GM23338 (cell line): Measurements from ENCODE around the gene SGSH. TPM values are rescaled to one million over a fixed set of nuclear protein-coding genes. Genes with fewer than 3 reads are reported as not detected.

Experiments
- ATAC-seq: fragments of 200-7000 bp; cut with Tn5 transposase; 3 replicates; pipeline ENCODE4 v1.9.1; 2020
- DNase-seq: peaks from one replicate; pipeline ENCODE4 v3.0.0-alpha.2; 2015; ENCODE audit warnings: low spot score
- H2AFZ ChIP-seq: fragments of 200-600 bp; sonication (generic); 2 replicates; pipeline ENCODE4 v1.8.0; 2016; ENCODE audit warnings: antibody characterized with exemption, mild to moderate bottlenecking, moderate library complexity
- H3F3A ChIP-seq: fragments of 200-600 bp; sonication (generic); replicated peaks from 2 replicates; pipeline ENCODE4 v1.8.0; 2017; ENCODE audit warnings: antibody characterized with exemption, mixed run types, low read depth
- H3K27ac ChIP-seq: fragments of 200-600 bp; sonication (generic); 2 replicates; pipeline ENCODE4 v1.6.1; 2016; ENCODE audit warnings: low read depth
- H3K27me3 ChIP-seq: fragments of 200-600 bp; sonication (generic); 2 replicates; pipeline ENCODE4 v1.8.0; 2016; ENCODE audit warnings: mild to moderate bottlenecking, mixed run types, moderate library complexity; ENCODE audit not compliant: insufficient read depth
- H3K36me3 ChIP-seq: fragments of 200-600 bp; sonication (generic); 2 replicates; pipeline ENCODE4 v1.8.0; 2016; ENCODE audit warnings: mild to moderate bottlenecking; ENCODE audit not compliant: insufficient read depth
- H3K4me1 ChIP-seq: fragments of 200-600 bp; sonication (generic); 2 replicates; pipeline ENCODE4 v1.8.0; 2016; ENCODE audit warnings: mild to moderate bottlenecking, moderate library complexity; ENCODE audit not compliant: insufficient read depth
- H3K4me2 ChIP-seq: fragments of 200-600 bp; sonication (generic); 2 replicates; pipeline ENCODE4 v1.7.1; 2017; ENCODE audit warnings: mixed run types
- H3K4me3 ChIP-seq: fragments of 200-600 bp; sonication (generic); 2 replicates; pipeline ENCODE4 v1.6.1; 2016; ENCODE audit warnings: mixed run types
- H3K79me2 ChIP-seq: fragments of 200-600 bp; sonication (generic); replicated peaks from 2 replicates; pipeline ENCODE4 v1.8.0; 2017; ENCODE audit warnings: mild to moderate bottlenecking; ENCODE audit not compliant: insufficient read depth
- H3K9me2 ChIP-seq: fragments of 200-600 bp; sonication (generic); 2 replicates; pipeline ENCODE4 v1.8.0; 2017; ENCODE audit not compliant: insufficient read depth
- H4K20me1 ChIP-seq: fragments of 200-600 bp; sonication (generic); replicated peaks from 2 replicates; pipeline ENCODE4 v1.8.0; 2017; ENCODE audit warnings: mild to moderate bottlenecking; ENCODE audit not compliant: insufficient read depth
- H3K27ac Mint-ChIP-seq: 2 replicates; pipeline ENCODE4 v1.8.0; 2020; ENCODE audit warnings: inconsistent platforms, mild to moderate bottlenecking, moderate library complexity, mixed read lengths
- H3K27me3 Mint-ChIP-seq: 3 replicates; pipeline ENCODE4 v1.8.0; 2022; ENCODE audit warnings: low read depth, mild to moderate bottlenecking, moderate library complexity, mixed read lengths, inconsistent platforms; ENCODE audit not compliant: insufficient read depth, poor library complexity
- H3K36me3 Mint-ChIP-seq: 3 replicates; pipeline ENCODE4 v1.8.0; 2021; ENCODE audit warnings: low read depth, mild to moderate bottlenecking, inconsistent platforms, moderate library complexity, mixed read lengths
- H3K4me1 Mint-ChIP-seq: 3 replicates; pipeline ENCODE4 v1.8.0; 2020; ENCODE audit warnings: mild to moderate bottlenecking, inconsistent platforms, mixed read lengths
- H3K4me3 Mint-ChIP-seq: 3 replicates; pipeline ENCODE4 v1.8.0; 2021; ENCODE audit warnings: moderate library complexity, mild to moderate bottlenecking, inconsistent platforms, mixed read lengths
- H3K9me3 Mint-ChIP-seq: 3 replicates; pipeline ENCODE4 v1.8.0; 2020; ENCODE audit warnings: moderate library complexity, mild to moderate bottlenecking, inconsistent platforms, mixed read lengths
- CREB1 ChIP-seq: fragments of 250-450 bp; sonication (Bioruptor Pico); IDR thresholded peaks from 2 replicates; pipeline ENCODE4 v1.5.0; 2020; ENCODE audit warnings: low read depth, mild to moderate bottlenecking, moderate library complexity
- EZH2 ChIP-seq: fragments of 200-600 bp; sonication (generic); IDR thresholded peaks from one replicate; pipeline ENCODE4 v1.8.0; 2017; ENCODE audit warnings: antibody characterized with exemption, mild to moderate bottlenecking, low read depth; ENCODE audit not compliant: unreplicated experiment
- EZH2phosphoT487 ChIP-seq: fragments of 200-600 bp; sonication (generic); IDR thresholded peaks from one replicate; pipeline ENCODE4 v1.8.1; 2018; ENCODE audit warnings: antibody characterized with exemption; ENCODE audit not compliant: unreplicated experiment
- JUNB ChIP-seq: IDR thresholded peaks from one replicate; pipeline ENCODE4 v1.6.1; 2016; ENCODE audit warnings: antibody characterized with exemption; ENCODE audit not compliant: unreplicated experiment
- NANOG ChIP-seq: IDR thresholded peaks from 2 replicates; pipeline ENCODE4 v1.6.1; 2016; ENCODE audit warnings: antibody characterized with exemption, borderline replicate concordance
- POLR2AphosphoS5 ChIP-seq: IDR thresholded peaks from 2 replicates; pipeline ENCODE4 v1.6.1; 2016; ENCODE audit warnings: antibody characterized with exemption, low read depth
- STAT1 ChIP-seq: IDR thresholded peaks from one replicate; pipeline ENCODE4 v1.6.1; 2016; ENCODE audit warnings: antibody characterized with exemption; ENCODE audit not compliant: unreplicated experiment
- ZNF114 ChIP-seq: fragments of 250-450 bp; sonication (Bioruptor Pico); IDR thresholded peaks from 2 replicates; pipeline ENCODE4 v1.5.0; 2020; ENCODE audit warnings: mild to moderate bottlenecking, moderate library complexity
- ZNF331 ChIP-seq: fragments of 250-450 bp; sonication (Bioruptor Pico); IDR thresholded peaks from 2 replicates; pipeline ENCODE4 v1.5.0; 2020; ENCODE audit warnings: low read depth, mild to moderate bottlenecking, moderate library complexity
- polyA plus RNA-seq: library from polyadenylated mRNA; unstranded; fragments of >200 nt; fragmentation: Nextera tagmentation; extraction: Ambion mirVana; gene quantifications from 2 replicates; pipeline ENCODE4 v1.2.1, GENCODE V29; 2016
- total RNA-seq: library from RNA; depleted of rRNA; stranded (reverse); fragments of >200 nt; shearing (Covaris generic); gene quantifications from 2 replicates; pipeline ENCODE4 v1.2.3, GENCODE V29; 2014
- TF ChIP-seq, protein P1 (sequence below): IDR thresholded peaks from 2 replicates; pipeline ENCODE4 v1.6.1; 2016; ENCODE audit warnings: antibody characterized with exemption
- TF ChIP-seq, protein P2 (sequence below): IDR thresholded peaks from one replicate; pipeline ENCODE4 v1.6.1; 2018; ENCODE audit warnings: antibody characterized with exemption; ENCODE audit not compliant: unreplicated experiment
- TF ChIP-seq, protein P3 (sequence below): fragments of 250-450 bp; sonication (Bioruptor Pico); IDR thresholded peaks from 2 replicates; pipeline ENCODE4 v1.5.0; 2020; ENCODE audit warnings: mild to moderate bottlenecking, moderate library complexity
- TF ChIP-seq, protein P4 (sequence below), 2 experiments: fragments of 200-600 bp in 1 of 2; sonication (generic) in 1 of 2; conservative IDR thresholded peaks; 2 replicates each; pipeline versions ENCODE4 v1.5.1 to v1.6.1; 2016 to 2017; ENCODE audit warnings: antibody characterized with exemption in 2 of 2, low read depth in 2 of 2, mild to moderate bottlenecking in 2 of 2, moderate library complexity in 1 of 2

The SGSH gene
- total and polyA plus RNA-seq, 2 experiments from 2014 or later, result 9.6 to 17.5 TPM

DNA sequence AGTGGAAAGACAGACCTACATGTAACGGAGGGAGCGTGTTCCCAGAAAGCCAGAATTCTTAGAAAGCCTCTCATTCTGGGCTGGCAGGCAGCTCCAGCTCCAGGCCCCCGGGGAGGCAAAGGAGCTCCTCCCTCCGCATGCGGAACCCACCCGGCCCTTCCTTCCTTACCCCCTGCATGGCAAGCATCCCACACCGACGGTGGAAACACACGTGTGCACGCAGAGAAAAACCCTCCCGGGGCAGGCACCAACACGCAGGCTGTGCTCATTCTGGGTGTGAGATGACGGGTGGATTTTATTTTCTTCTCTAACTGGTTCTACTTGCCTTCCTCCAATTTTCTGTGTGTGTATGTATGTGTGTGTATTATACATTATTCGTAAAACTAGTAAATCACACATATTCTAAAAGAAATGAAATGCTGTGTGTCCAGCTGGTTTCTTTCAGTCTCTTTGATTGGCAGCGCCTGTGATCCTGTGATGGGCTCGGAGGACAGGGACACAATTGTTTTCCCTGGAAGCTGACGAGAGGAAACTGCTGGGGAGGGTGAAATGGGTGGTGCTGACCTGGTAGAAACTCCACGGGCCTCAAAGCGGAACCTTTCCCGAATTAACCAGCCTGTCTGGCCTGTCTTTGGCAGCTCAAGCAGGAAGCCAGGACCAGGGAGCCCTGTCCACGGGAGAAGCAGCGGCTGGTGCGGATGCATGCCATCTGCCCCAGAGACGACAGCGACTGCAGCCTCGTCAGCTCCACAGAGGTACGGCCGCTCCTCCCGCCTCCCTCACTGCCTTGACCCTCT lies 28.1 kb downstream of the SGSH start:
- Histone ChIP-seq H3K27ac (no peak overlapping the region), H3K9me2 (no peaks in the 10 kb centered on the region), H4K20me1 (no peaks in the 10 kb centered on the region), H3K4me3 (no peak overlapping the region), H2AFZ (no peak overlapping the region), H3K79me2 (no peaks in the 10 kb centered on the region), H3K4me1 (no peaks in the 10 kb centered on the region), H3K4me2 (no peak overlapping the region), H3F3A (0 out of 2 replicates have a peak, but pooled peaks cover 3% of the 10 kb centered on the region), H3K27me3 (no peaks in the 10 kb centered on the region), H3K36me3 (no peaks in the 10 kb centered on the region)
- DNase-seq (no peak), ATAC-seq (no peak)
- no peak overlapping the region for H3K27ac Mint-ChIP-seq
- TF ChIP-seq NANOG, result no peak
- no peak for TF ChIP-seq ZNF114 (CRISPR knock-in tag)
- TF ChIP-seq, protein P1, sequence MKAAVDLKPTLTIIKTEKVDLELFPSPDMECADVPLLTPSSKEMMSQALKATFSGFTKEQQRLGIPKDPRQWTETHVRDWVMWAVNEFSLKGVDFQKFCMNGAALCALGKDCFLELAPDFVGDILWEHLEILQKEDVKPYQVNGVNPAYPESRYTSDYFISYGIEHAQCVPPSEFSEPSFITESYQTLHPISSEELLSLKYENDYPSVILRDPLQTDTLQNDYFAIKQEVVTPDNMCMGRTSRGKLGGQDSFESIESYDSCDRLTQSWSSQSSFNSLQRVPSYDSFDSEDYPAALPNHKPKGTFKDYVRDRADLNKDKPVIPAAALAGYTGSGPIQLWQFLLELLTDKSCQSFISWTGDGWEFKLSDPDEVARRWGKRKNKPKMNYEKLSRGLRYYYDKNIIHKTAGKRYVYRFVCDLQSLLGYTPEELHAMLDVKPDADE, result no peak
- TF ChIP-seq, protein P2, sequence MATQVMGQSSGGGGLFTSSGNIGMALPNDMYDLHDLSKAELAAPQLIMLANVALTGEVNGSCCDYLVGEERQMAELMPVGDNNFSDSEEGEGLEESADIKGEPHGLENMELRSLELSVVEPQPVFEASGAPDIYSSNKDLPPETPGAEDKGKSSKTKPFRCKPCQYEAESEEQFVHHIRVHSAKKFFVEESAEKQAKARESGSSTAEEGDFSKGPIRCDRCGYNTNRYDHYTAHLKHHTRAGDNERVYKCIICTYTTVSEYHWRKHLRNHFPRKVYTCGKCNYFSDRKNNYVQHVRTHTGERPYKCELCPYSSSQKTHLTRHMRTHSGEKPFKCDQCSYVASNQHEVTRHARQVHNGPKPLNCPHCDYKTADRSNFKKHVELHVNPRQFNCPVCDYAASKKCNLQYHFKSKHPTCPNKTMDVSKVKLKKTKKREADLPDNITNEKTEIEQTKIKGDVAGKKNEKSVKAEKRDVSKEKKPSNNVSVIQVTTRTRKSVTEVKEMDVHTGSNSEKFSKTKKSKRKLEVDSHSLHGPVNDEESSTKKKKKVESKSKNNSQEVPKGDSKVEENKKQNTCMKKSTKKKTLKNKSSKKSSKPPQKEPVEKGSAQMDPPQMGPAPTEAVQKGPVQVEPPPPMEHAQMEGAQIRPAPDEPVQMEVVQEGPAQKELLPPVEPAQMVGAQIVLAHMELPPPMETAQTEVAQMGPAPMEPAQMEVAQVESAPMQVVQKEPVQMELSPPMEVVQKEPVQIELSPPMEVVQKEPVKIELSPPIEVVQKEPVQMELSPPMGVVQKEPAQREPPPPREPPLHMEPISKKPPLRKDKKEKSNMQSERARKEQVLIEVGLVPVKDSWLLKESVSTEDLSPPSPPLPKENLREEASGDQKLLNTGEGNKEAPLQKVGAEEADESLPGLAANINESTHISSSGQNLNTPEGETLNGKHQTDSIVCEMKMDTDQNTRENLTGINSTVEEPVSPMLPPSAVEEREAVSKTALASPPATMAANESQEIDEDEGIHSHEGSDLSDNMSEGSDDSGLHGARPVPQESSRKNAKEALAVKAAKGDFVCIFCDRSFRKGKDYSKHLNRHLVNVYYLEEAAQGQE, result no peak
- TF ChIP-seq EZH2phosphoT487, result no peak
- no peak for TF ChIP-seq POLR2AphosphoS5
- no peak for TF ChIP-seq CREB1 (CRISPR knock-in tag)
- TF ChIP-seq, protein P3, sequence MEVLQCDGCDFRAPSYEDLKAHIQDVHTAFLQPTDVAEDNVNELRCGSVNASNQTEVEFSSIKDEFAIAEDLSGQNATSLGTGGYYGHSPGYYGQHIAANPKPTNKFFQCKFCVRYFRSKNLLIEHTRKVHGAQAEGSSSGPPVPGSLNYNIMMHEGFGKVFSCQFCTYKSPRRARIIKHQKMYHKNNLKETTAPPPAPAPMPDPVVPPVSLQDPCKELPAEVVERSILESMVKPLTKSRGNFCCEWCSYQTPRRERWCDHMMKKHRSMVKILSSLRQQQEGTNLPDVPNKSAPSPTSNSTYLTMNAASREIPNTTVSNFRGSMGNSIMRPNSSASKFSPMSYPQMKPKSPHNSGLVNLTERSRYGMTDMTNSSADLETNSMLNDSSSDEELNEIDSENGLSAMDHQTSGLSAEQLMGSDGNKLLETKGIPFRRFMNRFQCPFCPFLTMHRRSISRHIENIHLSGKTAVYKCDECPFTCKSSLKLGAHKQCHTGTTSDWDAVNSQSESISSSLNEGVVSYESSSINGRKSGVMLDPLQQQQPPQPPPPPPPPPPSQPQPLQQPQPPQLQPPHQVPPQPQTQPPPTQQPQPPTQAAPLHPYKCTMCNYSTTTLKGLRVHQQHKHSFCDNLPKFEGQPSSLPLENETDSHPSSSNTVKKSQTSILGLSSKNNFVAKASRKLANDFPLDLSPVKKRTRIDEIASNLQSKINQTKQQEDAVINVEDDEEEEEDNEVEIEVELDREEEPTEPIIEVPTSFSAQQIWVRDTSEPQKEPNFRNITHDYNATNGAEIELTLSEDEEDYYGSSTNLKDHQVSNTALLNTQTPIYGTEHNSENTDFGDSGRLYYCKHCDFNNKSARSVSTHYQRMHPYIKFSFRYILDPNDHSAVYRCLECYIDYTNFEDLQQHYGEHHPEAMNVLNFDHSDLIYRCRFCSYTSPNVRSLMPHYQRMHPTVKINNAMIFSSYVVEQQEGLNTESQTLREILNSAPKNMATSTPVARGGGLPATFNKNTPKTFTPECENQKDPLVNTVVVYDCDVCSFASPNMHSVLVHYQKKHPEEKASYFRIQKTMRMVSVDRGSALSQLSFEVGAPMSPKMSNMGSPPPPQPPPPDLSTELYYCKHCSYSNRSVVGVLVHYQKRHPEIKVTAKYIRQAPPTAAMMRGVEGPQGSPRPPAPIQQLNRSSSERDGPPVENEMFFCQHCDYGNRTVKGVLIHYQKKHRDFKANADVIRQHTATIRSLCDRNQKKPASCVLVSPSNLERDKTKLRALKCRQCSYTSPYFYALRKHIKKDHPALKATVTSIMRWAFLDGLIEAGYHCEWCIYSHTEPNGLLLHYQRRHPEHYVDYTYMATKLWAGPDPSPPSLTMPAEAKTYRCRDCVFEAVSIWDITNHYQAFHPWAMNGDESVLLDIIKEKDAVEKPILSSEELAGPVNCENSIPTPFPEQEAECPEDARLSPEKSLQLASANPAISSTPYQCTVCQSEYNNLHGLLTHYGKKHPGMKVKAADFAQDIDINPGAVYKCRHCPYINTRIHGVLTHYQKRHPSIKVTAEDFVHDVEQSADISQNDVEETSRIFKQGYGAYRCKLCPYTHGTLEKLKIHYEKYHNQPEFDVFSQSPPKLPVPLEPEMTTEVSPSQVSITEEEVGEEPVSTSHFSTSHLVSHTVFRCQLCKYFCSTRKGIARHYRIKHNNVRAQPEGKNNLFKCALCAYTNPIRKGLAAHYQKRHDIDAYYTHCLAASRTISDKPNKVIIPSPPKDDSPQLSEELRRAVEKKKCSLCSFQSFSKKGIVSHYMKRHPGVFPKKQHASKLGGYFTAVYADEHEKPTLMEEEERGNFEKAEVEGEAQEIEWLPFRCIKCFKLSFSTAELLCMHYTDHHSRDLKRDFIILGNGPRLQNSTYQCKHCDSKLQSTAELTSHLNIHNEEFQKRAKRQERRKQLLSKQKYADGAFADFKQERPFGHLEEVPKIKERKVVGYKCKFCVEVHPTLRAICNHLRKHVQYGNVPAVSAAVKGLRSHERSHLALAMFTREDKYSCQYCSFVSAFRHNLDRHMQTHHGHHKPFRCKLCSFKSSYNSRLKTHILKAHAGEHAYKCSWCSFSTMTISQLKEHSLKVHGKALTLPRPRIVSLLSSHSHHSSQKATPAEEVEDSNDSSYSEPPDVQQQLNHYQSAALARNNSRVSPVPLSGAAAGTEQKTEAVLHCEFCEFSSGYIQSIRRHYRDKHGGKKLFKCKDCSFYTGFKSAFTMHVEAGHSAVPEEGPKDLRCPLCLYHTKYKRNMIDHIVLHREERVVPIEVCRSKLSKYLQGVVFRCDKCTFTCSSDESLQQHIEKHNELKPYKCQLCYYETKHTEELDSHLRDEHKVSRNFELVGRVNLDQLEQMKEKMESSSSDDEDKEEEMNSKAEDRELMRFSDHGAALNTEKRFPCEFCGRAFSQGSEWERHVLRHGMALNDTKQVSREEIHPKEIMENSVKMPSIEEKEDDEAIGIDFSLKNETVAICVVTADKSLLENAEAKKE (CRISPR knock-in tag), result no peak
- no peak for TF ChIP-seq ZNF331 (CRISPR knock-in tag)
- TF ChIP-seq EZH2, result no peak
- TF ChIP-seq STAT1, result no peak
- TF ChIP-seq, protein P4, sequence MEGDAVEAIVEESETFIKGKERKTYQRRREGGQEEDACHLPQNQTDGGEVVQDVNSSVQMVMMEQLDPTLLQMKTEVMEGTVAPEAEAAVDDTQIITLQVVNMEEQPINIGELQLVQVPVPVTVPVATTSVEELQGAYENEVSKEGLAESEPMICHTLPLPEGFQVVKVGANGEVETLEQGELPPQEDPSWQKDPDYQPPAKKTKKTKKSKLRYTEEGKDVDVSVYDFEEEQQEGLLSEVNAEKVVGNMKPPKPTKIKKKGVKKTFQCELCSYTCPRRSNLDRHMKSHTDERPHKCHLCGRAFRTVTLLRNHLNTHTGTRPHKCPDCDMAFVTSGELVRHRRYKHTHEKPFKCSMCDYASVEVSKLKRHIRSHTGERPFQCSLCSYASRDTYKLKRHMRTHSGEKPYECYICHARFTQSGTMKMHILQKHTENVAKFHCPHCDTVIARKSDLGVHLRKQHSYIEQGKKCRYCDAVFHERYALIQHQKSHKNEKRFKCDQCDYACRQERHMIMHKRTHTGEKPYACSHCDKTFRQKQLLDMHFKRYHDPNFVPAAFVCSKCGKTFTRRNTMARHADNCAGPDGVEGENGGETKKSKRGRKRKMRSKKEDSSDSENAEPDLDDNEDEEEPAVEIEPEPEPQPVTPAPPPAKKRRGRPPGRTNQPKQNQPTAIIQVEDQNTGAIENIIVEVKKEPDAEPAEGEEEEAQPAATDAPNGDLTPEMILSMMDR (conservative IDR thresholded peaks at IDR 0.05; ENCODE audit: low read depth in 2 of 2), result no peak
- TF ChIP-seq JUNB, result no peak
- no peaks in the 10 kb centered on the region for H3K36me3 Mint-ChIP-seq
- H3K27me3 Mint-ChIP-seq, result peaks cover 20% of the 10 kb centered on the region
- no peaks in the 10 kb centered on the region for H3K9me3 Mint-ChIP-seq
- H3K4me1 Mint-ChIP-seq, result peaks cover 2% of the 10 kb centered on the region; the same call in 2 of the 3 replicates
- H3K4me3 Mint-ChIP-seq, result no peak overlapping the region
